PFSK-1 (cell line): Measurements from ENCODE around the gene ABLIM2.

Experiments used
- POLR2AphosphoS5 ChIP-seq: IDR thresholded peaks from 2 replicates; pipeline ENCODE4 v1.6.1; 2012; ENCODE audit warnings: low read depth, mild to moderate bottlenecking, control low read depth, low read length, moderate library complexity
- TF ChIP-seq, protein P1 (sequence below), 2 experiments: IDR thresholded peaks; 2 replicates each; pipeline versions ENCODE4 v1.6.1 to v1.8.0; 2011 to 2012; ENCODE audit warnings: low read depth in 2 of 2, low read length in 2 of 2, control low read depth in 1 of 2, inconsistent platforms in 1 of 2, mild to moderate bottlenecking in 1 of 2, moderate library complexity in 1 of 2; ENCODE audit not compliant: insufficient read depth in 1 of 2

DNA sequence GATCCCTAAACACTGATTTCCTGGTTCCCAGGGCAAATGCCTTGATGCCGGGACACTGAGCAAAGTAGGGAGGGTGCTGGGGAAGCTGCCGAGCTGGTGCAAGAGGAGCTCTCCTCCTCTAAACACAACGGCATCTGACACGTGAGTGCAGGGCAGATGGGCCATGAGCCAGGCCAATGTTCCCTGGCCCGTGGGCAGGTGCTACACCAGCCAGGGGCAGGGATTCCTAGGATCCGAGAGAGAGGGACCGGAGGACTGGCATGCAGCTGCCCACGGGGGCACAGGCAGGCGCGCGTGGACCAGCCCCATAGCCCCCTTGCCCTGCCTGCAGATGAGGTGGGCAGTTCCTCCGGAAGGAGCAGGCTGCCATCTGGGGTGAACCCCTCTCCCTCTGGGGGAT, 152.1 kb downstream of the ABLIM2 start:
- TF ChIP-seq, protein P1, sequence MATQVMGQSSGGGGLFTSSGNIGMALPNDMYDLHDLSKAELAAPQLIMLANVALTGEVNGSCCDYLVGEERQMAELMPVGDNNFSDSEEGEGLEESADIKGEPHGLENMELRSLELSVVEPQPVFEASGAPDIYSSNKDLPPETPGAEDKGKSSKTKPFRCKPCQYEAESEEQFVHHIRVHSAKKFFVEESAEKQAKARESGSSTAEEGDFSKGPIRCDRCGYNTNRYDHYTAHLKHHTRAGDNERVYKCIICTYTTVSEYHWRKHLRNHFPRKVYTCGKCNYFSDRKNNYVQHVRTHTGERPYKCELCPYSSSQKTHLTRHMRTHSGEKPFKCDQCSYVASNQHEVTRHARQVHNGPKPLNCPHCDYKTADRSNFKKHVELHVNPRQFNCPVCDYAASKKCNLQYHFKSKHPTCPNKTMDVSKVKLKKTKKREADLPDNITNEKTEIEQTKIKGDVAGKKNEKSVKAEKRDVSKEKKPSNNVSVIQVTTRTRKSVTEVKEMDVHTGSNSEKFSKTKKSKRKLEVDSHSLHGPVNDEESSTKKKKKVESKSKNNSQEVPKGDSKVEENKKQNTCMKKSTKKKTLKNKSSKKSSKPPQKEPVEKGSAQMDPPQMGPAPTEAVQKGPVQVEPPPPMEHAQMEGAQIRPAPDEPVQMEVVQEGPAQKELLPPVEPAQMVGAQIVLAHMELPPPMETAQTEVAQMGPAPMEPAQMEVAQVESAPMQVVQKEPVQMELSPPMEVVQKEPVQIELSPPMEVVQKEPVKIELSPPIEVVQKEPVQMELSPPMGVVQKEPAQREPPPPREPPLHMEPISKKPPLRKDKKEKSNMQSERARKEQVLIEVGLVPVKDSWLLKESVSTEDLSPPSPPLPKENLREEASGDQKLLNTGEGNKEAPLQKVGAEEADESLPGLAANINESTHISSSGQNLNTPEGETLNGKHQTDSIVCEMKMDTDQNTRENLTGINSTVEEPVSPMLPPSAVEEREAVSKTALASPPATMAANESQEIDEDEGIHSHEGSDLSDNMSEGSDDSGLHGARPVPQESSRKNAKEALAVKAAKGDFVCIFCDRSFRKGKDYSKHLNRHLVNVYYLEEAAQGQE (IDR thresholded peaks at IDR 0.05; ENCODE audit: insufficient read depth in 1 of 2, low read depth in 2 of 2, low read length in 2 of 2): no peak
- TF ChIP-seq POLR2AphosphoS5: no peak
